ENCODE data around the gene ATP8B4. TPM values are rescaled to one million over a fixed set of nuclear protein-coding genes. Genes with fewer than 3 reads are reported as not detected.

The ATP8B4 gene
- total RNA-seq, 4 donors from 2014 or later: 2.2 to 9.5 (median 3.0) TPM

GRCh38 chr15:49848282-49848724 lies 270.7 kb downstream of the ATP8B4 start:
- Histone ChIP-seq H3K36me3 (no peaks in the 10 kb centered on the region), H3K4me1 (peaks cover 8% of the 10 kb centered on the region), H3K9me3 (peaks cover 4% of the 10 kb centered on the region), H3K27me3 (no peaks in the 10 kb centered on the region), H3K4me3 (no peak overlapping the region), H3K27ac (no peak overlapping the region)
- TF ChIP-seq EP300 (IDR thresholded peaks at IDR 0.05) (no peak), CTCF (IDR thresholded peaks at IDR 0.05) (no peak), POLR2AphosphoS5 (IDR thresholded peaks at IDR 0.05) (no peak), POLR2A (IDR thresholded peaks at IDR 0.05) (no peak)
- DNase-seq (ENCODE audit: low spot score in 2 of 2): no peak
- 76% methylated on average over 2 of the region's 2 CpGs for WGBS

- no peak overlapping the region for H3K4me3 ChIP-seq
- H3K4me1 ChIP-seq: peaks cover 8% of the 10 kb centered on the region
- no peak for TF ChIP-seq EP300 (IDR thresholded peaks at IDR 0.05)
- TF ChIP-seq POLR2AphosphoS5 (IDR thresholded peaks at IDR 0.05): no peak
- TF ChIP-seq POLR2A (IDR thresholded peaks at IDR 0.05): no peak
- TF ChIP-seq CTCF (IDR thresholded peaks at IDR 0.05): no peak
- no peaks in the 10 kb centered on the region for H3K36me3 ChIP-seq
- 80% methylated on average over 5 of the region's 5 CpGs for WGBS
- no peak for DNase-seq (ENCODE audit: low spot score in 2 of 2)
- no peak overlapping the region for H3K27ac ChIP-seq
- H3K9me3 ChIP-seq: peaks cover 4% of the 10 kb centered on the region
- no peaks in the 10 kb centered on the region for H3K27me3 ChIP-seq
Observed at GRCh38 chr15:49847423-49848281, 271.4 kb downstream of the ATP8B4 start.

GRCh38 chr15:49844390-49844789 lies 274.6 kb downstream of the ATP8B4 start:
- TF ChIP-seq EP300 (IDR thresholded peaks at IDR 0.05): no peak
- TF ChIP-seq POLR2A (IDR thresholded peaks at IDR 0.05): no peak
- no peak for TF ChIP-seq POLR2AphosphoS5 (IDR thresholded peaks at IDR 0.05)
- no peak for TF ChIP-seq CTCF (IDR thresholded peaks at IDR 0.05)
- Histone ChIP-seq H3K4me1 (peaks cover 8% of the 10 kb centered on the region), H3K4me3 (no peak overlapping the region), H3K27me3 (no peaks in the 10 kb centered on the region), H3K9me3 (no peaks in the 10 kb centered on the region), H3K27ac (no peak overlapping the region), H3K36me3 (no peaks in the 10 kb centered on the region)
- DNase-seq (ENCODE audit: low spot score in 2 of 2): no peak
- 93% methylated on average over 7 of the region's 7 CpGs for WGBS

GRCh38 chr15:49843725-49844124 lies 275.3 kb downstream of the ATP8B4 start:
- WGBS: 91% methylated on average over 5 of the region's 5 CpGs
- H3K9me3 ChIP-seq: peaks cover 5% of the 10 kb centered on the region
- H3K27ac ChIP-seq: no peak overlapping the region
- DNase-seq (ENCODE audit: low spot score in 2 of 2): no peak
- H3K27me3 ChIP-seq: no peaks in the 10 kb centered on the region
- no peaks in the 10 kb centered on the region for H3K36me3 ChIP-seq
- no peak overlapping the region for H3K4me3 ChIP-seq
- TF ChIP-seq POLR2AphosphoS5 (IDR thresholded peaks at IDR 0.05): no peak
- TF ChIP-seq POLR2A (IDR thresholded peaks at IDR 0.05): no peak
- TF ChIP-seq EP300 (IDR thresholded peaks at IDR 0.05): no peak
- no peak for TF ChIP-seq CTCF (IDR thresholded peaks at IDR 0.05)
- peaks cover 8% of the 10 kb centered on the region for H3K4me1 ChIP-seq

GRCh38 chr15:49842031-49842730 lies 276.9 kb downstream of the ATP8B4 start:
- Histone ChIP-seq H3K27me3 (no peaks in the 10 kb centered on the region), H3K4me3 (no peak overlapping the region), H3K36me3 (no peaks in the 10 kb centered on the region), H3K4me1 (no peaks in the 10 kb centered on the region), H3K27ac (no peak overlapping the region), H3K9me3 (peaks cover 5% of the 10 kb centered on the region)
- WGBS: 79% methylated on average over 4 of the region's 4 CpGs
- DNase-seq (ENCODE audit: low spot score in 2 of 2): no peak
- TF ChIP-seq CTCF (IDR thresholded peaks at IDR 0.05) (no peak), POLR2A (IDR thresholded peaks at IDR 0.05) (no peak), EP300 (IDR thresholded peaks at IDR 0.05) (no peak), POLR2AphosphoS5 (IDR thresholded peaks at IDR 0.05) (no peak)
